ENCODE measurements around the gene ALDH16A1. TPM values are rescaled to one million over a fixed set of nuclear protein-coding genes. Genes with fewer than 3 reads are reported as not detected.

The ALDH16A1 gene
- total and polyA plus RNA-seq, 2 of the 8 experiments (the other 6 are each of a cell fraction or from before 2014, with no cell fraction given): 30.5 to 34.3 TPM

DNA sequence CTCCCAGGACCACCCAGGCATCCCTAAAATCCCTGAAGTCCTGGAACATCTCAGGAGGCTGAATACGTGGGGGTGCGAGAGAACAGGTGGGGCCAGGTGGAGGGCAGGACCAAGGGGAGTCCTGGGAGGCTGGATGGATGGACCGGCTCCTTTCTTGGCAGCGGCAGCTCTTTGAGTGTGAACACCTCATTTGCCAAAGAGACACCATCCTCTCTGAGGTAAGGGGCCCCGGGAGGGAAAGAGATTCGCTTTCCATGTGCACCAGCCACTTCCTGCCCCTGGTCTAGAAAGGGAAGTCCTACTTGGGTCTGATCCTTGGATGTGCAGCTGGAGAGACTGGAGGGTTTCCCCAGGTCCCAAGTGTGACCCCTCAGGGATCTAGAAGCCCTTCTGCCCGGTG, 45.9 kb upstream of the ALDH16A1 start:
- Histone ChIP-seq H2AK5ac (ENCODE audit: low read depth, low read length) (no peak overlapping the region), H3K36me3 (ENCODE audit: control insufficient read depth in 2 of 4, insufficient read depth in 4 of 4, low read length in 3 of 4) (no peaks in the 10 kb centered on the region), H2BK15ac (ENCODE audit: low read length) (no peak overlapping the region), H2BK120ac (replicated peaks; ENCODE audit: low read depth, low read length) (no peak overlapping the region), H3K9ac (replicated peaks in 1 of 4; ENCODE audit: extremely low read depth in 1 of 4, low read depth in 3 of 4, low read length in 3 of 4) (no peak overlapping the region), H3K79me2 (ENCODE audit: control insufficient read depth in 1 of 2, insufficient read depth in 2 of 2, low read length in 2 of 2) (no peaks in the 10 kb centered on the region), H3K4me2 (ENCODE audit: insufficient read depth in 1 of 2, low read depth in 2 of 2, low read length in 2 of 2) (no peak overlapping the region), H3K18ac (ENCODE audit: extremely low read depth, low read length) (no peak overlapping the region), H4K91ac (replicated peaks; ENCODE audit: insufficient read length, low read length) (no peak overlapping the region), H4K5ac (ENCODE audit: insufficient read length, low read depth, low read length) (no peak overlapping the region), H3K9me3 (ENCODE audit: insufficient read depth in 2 of 2, low read depth in 1 of 2, low read length in 1 of 2) (no peaks in the 10 kb centered on the region), H2BK20ac (ENCODE audit: low read length) (0 out of 2 replicates have a peak overlapping the region, but pooled peaks have one; percentile 15), H2AFZ (ENCODE audit: low read length) (no peak overlapping the region), H3K14ac (ENCODE audit: insufficient read length) (no peak overlapping the region), H3K79me1 (ENCODE audit: low read depth, low read length) (no peaks in the 10 kb centered on the region), H2BK5ac (ENCODE audit: low read depth, low read length) (no peak overlapping the region), H3K4ac (replicated peaks; ENCODE audit: insufficient read length, low read depth, low read length) (no peak overlapping the region), H3K4me1 (replicated peaks in 1 of 4; ENCODE audit: control insufficient read depth in 3 of 4, insufficient read depth in 4 of 4, low read length in 3 of 4) (peaks cover 5 to 18% (median 11%) of the 10 kb centered on the region in 4 experiments), H3K27ac (ENCODE audit: low read depth, low read length) (no peak overlapping the region), H3K4me3 (ENCODE audit: extremely low read depth in 1 of 4, insufficient read depth in 2 of 4, low read depth in 3 of 4, low read length in 4 of 4) (no peak overlapping the region), H2BK12ac (ENCODE audit: low read depth, low read length) (no peak overlapping the region), H3K23ac (ENCODE audit: insufficient read length) (no peak overlapping the region), H3K56ac (replicated peaks; ENCODE audit: insufficient read length, low read depth, low read length) (no peak overlapping the region), H3K23me2 (ENCODE audit: low read depth, low read length) (no peaks in the 10 kb centered on the region), H4K8ac (ENCODE audit: extremely low read depth, insufficient read depth, low read length) (no peak overlapping the region), H4K20me1 (replicated peaks in 1 of 2; ENCODE audit: control insufficient read depth in 1 of 2, insufficient read depth in 2 of 2, low read length in 2 of 2) (no peaks in the 10 kb centered on the region), H3K27me3 (replicated peaks in 1 of 4; ENCODE audit: control insufficient read depth in 3 of 4, extremely low read depth in 1 of 4, insufficient read depth in 3 of 4, low read length in 3 of 4) (no peaks in the 10 kb centered on the region)
- FAIRE-seq (no peak), DNase-seq (ENCODE audit: low read depth in 1 of 2, low spot score in 2 of 2) (no peak)
- 91% methylated on average over 4 of the region's 7 CpGs; no CpG with 5 or more reads in 1 of the 2 experiments for WGBS, 2 experiments (ENCODE audit: extremely low coverage in 1 of 2, insufficient coverage in 1 of 2, insufficient read length in 1 of 2, insufficient replicate concordance in 2 of 2, low coverage in 1 of 2, low lambda C conversion rate in 2 of 2, missing lambda C conversion rate in 1 of 2)
- TF ChIP-seq POU5F1 (IDR thresholded peaks at IDR 0.05; ENCODE audit: low read depth, low read length): no peak
- POLR2A ChIA-PET (ENCODE audit: partially characterized antibody): interaction anchor here (0.8 to 2.2 kb wide), 3 partner anchors 9 to 14 kb away, joined by 5 to 9 read pairs (median 8); no protein-coding TSS in a partner anchor
- CTCF ChIA-PET (ENCODE audit: partially characterized antibody): interaction anchor here (1.1 to 2.3 kb wide), 8 partner anchors 9 to 26 kb away, joined by 3 to 24 read pairs (median 5); partner anchors contain the start of gene GFY

All from H1 (cell line).